SKM-1 treated with dmso at 0.1 percent for 144 hours (cell line): ENCODE results near the gene KCNF1.

Experiments
- DNase-seq: peaks from one replicate; lab custom pipeline; 2025; ENCODE audit not compliant: unreplicated experiment; lab: John Stamatoyannopoulos, UW

The KCNF1 gene

DNA sequence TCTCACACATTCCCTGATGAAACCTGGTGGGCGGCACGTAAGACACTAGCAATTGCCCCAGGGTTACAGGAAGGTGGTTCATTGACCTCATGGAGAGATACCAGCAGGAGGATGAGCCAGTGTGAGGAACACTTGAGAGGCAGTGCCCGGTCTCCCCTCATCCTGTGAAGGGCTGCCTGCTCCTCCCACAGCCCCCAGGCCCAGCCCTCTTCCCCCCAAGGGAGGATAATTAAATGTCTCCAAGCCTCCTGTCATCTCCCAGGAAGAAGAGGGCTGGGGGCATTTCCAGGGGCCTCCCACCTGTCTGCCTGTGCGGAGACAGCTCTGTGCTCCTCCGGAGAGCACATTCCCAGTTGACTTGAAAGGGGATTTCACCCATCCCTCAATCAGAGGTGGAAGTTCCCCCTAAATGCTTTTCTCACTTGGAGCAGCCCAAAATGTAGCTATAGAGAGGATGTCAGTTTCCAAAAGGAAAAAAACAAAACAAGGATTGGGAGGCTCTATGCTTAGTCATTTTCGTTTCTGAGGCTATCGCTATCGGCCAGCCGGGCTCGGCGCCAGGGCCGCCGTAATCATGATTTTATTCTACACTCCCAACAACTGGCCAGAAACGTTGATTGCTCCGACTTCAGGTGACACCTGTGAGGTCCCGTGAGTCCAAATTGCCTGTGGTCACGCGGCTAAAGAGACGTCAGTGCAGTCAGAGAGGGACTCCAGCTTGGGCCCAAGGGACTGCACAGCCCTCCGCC is 7.1 kb downstream of the KCNF1 start:
- no peak for DNase-seq

DNA sequence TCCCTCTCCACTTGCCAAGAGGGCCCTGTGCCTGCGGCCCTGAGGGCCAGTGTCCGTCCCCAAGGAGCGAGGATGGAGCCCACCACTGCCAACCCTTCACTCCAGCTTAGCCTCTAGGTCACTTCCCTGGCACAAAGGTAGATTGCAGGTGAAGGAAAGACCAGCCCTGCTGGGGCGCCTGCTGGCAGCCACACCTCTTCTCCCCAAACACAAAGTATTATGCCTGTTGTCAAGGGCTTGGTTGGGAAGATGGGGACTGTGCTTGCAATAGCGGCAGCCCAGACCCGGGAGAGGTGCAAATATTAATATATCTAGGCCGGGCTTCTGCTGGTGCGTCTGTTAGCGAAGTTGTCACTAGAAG is 7.7 kb downstream of the KCNF1 start:
- DNase-seq, result no peak

DNA sequence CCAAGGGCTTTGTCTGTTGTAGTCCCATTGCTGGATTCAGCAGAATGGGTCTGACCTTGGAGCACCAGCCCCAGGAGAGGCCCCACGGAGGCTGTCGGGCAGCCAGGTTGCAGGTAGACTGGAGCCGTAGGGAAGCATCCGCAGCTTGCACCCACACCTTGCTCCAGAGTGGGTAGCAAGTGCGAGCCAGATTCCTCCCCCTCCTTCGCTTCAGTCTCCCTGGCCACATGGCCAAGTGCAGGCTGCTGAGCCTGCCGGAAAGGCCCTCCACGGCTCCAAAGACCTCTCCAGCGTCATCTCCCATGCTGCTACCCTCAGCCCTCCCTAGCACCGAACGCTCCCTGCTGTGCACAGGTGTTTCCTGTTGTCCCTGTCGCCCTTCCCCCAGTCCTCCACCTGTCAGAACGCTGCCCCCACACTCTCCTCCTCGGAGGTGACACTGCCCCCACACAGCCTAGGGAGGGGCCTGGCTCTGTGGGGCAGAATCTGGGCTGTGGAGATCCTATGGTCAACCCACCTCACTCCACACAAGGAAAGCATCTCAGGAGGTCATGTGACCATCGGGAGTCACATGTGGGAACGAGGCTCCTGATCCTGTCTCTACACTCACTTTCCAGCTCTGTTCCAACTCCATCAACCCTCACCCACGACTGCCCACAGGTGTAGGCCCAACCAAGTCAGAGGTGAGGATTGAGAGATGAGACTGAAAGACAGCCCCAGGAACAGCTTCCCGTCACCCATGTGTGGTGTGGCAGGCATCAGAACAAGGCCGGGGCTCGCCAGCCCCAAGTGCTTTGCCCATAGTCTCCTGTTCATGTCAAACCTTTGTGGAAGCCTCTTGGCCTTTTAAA is 8.3 kb downstream of the KCNF1 start:
- DNase-seq, result no peak

DNA sequence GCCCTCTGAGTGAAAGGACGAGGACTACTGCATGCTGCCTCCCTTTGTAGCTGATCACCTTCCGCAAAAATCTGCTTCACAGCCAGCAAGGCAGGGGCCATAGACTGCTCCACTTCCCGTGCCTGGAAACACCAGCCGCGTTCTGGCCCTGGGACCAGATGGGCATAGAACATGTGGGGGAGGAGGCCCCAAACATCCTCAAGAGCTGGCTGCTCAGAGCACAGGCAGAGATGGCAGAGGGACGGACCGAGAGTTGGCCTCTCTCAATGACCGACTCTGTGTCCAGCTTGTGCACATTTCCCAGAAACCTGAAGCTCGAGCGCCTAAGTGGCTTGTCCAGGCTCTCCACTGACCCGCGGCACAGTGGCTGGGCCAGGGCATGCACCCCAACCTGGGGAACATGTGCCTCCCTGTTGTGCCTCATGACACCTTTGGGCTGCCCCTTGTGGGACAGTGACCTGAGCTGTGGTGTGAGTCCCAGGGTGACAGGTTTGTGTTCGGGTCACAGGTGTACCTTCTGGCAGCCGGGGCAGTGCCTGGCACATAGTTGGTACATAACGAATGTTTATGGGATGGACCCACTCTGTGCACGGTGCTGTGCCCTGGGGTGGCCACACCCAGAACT is 9.1 kb downstream of the KCNF1 start:
- no peak for DNase-seq

DNA sequence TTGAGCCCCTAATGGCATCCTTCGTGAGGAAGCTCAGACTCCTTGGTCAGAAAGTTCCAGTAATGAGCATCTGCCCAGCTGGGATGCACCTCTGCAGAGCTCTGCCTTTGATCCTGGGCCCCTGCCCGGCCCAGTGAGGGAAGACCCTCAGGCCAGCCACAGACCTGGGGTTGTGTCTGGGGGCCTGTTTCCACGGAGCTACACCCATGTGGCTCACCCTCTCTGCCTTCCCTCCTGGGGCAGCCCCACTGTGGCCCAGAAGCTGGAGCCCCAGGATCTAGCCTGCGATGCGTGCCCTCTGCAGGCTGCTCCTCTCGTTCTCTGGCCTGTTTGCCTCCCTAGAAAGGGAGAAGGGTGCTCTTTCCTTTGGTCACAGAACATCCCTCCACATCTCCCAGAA is 9.8 kb downstream of the KCNF1 start:
- no peak for DNase-seq

DNA sequence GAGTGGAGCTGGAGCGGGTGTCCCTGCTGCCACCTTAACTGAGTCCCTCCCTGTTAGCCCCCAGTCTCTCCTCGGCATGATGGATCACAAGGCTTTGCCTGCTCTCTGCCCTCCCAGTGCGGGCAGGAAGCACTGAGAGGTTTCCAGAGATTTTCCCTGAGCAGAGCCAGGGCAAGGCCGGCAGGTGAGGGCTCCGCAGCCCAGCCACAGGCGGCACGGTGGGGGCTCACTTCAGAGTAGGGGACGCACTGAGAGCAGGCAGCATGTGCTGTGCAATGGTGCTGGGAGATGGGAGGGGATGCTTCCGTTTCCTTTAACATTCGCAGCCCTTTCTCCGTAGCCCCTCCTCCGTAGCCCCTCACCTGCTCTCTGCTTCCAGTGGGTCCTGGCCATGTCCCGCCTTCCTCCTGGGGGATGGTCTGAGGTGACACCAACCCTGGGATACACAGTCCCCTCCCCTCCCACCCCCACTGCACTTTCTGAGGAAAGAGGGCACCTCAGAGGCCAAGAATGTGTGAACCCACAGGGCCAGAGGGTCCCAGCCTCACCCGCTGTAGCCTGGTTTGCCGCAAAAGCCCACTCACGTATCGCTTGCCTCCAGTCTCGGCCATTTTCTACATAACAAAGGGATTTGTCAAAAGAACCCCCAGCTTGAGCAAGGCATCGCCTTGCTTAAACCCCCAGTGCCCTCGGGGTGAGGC is 10.7 kb downstream of the KCNF1 start:
- no peak for DNase-seq

DNA sequence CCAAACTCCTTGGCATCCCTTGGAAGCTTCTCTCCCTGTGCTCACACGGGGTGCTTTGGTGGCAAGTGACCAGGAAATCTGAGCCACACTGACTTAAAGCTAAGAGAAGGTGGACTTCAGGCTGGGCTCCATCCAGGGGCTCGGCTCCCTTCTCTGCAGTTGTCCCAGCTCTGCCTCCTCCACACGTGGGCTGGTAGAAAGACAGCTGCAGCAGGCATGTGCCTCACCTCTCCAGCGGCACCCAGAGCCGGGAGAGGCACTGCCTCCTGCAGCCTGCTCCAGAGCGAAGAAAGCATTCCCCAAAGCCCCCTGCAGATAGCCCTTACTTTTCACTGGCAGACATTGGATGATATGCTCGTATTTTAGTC is 11.3 kb downstream of the KCNF1 start:
- no peak for DNase-seq

DNA sequence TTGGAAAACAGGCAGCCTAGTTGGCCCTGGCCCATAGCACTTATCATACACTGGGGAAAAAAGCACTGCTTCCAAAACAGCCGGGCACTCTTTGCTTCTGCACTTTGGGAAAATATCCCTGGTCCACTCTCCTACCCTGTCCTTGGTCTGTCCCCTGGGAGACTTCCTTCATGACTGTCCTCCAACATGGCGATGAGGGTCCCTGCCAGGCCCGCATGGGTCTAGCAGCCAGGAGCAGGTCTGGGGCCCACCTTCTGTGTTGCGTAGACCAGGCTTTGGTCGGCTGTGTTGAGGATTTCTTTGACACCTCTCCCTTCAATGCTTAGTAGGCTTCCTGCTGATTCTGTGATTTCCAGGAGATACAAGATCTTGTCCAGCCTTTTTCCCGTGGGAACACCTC is 12.2 kb downstream of the KCNF1 start:
- no peak for DNase-seq

DNA sequence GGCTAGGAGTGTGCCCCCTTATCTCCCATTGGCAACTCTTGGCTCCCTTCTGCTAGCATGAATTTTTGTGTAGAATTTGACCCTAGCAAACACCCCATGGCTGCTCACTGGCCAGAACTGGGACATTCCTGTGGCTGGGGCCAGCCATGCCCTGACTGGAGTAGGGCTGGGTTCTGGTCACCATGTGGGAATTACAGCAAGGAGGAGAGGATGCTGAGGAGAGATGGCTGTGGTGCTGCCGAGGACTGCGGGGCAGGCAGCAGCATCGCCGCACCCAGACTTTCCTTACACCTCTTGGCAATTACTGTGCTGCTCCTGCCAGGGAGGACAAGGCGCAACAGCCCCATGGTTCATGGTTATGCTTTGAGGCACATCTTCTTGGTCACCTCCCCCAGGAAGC is 12.7 kb downstream of the KCNF1 start:
- DNase-seq, result no peak

DNA sequence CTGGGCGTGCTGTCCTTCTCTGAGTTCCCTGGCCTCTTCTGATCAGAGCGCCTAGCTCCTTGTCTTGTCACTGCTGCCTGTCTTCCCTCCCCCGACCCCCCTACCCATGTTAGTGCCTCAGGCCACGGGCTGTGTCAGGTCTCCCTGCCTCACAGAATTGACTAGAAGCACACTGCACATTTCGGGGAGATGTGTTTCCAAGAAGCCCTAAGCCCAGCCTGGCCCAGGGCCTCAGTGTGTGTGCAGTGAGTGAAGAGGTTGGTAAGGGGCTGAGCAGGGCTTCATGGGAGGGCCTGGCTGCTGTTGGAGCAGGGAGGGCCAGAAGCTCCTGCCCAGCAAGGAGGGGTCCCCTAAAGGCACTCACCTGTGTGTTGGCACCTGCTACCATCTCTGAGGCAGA is 13.1 kb downstream of the KCNF1 start:
- no peak for DNase-seq

DNA sequence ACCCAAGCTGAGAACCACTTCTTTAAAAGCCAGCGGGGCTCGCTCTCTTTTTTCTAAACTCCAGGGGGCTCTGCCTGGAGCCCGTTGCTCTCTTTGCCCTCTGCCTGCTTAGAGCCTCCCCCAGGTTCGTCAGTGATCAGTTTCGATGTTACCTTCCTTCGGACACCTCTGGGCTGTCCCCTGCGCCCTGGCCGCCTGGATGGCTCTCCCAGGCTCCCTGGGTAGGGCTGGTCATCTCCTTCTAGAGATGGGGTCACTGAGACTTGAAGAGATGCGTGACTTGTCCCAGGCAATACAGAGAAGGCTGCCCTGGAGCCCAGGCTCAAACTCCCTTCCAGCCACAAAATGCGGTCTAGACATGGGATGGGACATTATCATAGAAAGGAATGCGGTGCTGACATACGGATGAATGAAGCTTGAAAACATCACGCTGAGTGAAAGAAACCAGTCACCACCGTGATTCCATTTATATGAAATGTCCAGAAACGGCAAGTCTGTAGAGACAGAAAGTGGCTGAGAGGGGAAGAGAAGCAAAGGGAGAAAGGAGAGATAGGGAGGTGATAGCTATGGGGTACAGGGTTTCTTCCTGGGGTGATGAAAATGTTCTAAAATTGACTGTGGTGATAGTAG is 14.6 kb downstream of the KCNF1 start:
- no peak for DNase-seq

DNA sequence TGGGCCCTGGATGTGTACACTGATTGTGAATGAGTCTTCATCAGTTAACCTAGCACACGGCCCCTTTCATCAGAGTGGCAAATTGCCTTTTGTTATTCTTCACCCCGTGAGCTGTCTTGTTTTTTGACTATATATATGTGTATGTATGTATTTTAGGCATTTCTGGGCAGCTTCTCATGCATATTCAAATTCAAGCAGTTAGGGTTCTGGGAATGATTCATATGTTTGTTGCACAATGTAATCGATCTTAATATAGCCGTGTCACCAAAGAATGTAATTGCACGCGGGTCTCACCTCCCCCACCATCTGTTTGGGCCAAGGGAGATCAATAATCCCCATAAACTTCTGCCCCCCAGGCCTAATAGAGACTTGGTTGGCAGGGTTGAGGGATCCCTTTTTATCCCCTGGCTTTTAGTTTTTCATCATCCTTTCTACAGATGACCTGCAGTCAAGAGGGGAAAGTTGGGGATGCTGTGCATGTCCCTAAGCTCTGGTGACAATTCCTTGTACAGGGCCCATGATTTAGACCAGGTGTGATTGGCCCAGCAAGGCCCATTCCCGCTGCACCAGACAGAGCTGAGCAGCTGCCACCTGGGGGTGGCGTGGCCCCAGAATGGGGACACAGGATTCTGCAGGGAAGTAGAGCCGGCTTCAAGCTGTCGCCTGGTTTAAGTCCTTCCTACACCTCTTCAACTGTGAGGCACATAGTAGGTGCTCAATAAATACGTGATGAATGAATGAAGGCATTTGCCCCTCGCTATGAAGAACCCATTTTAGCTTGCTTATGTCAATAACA is 19.2 kb downstream of the KCNF1 start:
- no peak for DNase-seq

DNA sequence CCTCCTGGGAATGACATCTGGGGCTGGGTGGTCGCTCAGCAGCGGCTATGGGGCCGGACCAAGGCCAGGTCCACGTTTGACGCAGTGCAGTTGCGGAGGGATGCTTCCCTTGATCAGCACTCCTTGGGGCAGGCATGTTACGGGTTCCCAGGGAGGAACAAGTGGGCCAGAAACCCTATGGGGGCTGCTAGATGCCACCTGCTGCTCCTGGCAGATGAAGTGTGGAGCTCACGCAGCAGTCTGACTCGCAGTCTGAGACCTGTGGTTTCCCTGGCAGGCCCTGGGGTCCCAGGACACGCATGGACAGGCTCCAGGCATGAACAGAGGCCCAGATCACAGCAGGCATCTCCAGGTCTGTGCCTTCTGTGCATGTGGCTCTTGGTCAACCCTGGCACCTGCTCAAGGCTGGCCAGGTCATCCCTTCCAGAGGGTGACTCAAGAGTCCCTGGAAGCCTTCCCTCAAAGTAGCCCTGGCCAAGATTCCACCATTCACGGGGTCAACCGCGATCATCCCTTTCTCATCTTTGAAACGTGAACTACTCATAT is 20.0 kb downstream of the KCNF1 start:
- DNase-seq, result no peak

DNA sequence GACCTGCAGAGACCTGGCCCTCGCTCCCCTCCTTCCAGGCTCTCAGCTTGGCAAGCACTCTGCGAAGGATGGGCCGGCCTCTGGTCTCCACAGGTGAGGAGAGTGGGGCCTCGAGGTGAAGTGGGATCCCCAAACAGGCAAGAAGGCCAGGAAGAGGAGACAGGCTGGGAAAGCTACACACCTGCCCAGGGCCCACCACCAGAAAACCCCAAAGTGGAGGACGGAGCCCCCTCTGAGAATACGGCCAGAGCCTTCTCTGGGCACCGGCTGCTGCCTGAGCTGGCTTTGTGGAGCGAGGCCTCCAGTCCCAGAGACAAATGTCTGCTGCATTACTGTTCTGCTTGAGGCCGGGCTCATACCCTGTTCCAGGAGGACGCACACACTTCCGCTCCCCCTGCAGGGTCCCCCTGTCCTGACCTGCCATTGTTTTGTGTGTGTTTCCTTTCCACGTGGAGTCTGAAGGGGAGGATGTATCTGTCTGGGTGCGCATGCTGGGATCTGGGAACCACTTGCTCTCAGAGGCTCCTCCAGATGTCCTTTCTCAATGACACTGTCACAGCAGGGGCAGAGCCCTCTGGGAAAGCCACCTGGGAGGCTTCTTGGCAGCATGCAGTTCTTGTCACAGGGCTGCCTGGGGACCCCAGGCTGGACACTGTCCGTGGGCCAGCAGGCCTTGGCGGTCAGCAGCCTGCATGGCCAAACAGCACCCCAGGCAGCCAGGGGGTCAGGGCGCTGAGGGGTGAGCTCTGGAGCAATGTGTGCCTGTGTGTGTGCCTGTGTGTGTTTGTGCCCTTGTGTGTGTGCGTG is 20.8 kb downstream of the KCNF1 start:
- no peak for DNase-seq

DNA sequence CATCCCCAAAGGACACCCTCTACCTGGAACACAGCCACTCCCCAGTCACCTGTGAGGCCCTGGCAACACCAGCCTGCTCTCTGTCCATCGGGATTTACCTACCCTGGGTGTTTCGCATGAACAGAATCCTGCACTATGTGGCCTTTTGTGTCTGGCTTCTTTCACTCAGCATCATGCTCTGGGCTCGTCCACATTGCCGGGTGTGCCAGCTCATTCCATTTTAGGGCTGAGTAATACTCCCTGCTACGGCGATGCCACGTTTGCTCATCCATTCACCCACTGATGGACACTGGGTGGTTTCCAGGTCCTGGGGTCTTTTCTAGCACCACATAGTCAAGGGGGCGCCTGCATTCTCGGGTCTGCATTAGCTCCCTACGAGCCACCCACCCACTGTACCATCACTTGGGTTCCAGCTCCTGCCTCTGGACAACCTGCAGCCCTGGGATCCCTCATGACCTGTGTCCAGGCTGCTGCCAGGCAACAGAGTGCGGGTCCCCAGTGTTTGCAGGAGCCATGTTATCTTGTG is 22.0 kb downstream of the KCNF1 start:
- DNase-seq, result no peak

DNA sequence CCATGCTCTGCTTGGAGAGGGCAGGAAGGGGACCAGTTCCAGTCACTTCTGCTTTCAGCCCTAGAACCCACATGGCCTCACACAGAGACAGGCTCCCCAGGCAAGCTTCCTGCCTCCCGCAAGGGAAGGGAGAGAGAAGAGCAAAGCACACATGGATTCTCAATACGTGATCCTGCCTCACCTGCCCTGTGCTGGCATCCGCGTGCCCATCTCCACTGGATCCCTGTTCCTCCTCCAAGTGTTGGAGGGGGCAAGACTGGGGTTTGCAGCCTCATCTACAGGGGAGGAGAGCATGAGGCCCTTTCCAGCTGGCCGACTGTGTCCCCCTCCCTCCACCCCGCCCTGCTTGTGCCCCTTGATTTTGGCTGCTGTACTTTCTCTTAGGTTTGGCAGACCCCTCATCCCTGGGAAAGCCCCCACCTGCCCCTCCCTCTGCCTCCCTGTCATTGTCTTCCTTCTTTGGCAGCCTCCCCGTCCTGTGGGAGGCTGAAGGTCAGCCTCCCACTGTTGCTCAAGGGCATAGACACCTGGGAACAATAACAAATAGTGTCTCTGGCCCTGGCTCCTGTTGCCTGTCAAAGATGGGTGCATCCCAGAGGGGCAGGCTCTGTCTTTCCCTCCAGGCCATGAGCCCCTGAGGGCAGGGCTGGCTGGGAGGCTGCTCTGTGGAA is 22.7 kb downstream of the KCNF1 start:
- DNase-seq, result no peak

DNA sequence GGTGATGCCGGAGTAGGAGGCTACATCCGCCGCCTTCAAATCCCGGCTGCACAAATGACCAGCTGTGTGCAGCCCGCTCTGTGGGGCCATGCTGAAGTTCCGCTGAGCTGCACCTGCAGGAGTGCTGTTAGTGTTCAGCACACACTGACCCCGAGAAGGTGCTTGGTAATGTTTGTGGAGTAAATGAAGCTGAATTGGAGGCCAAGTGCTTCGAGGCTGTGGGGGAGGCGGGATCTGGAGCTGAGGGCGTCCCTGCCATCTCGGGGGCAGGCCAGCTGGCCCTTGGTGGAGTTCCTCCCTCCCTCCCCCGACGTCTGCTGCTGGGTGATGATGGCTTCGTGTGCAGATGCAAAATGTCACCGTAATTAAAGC is 23.2 kb downstream of the KCNF1 start:
- no peak for DNase-seq

DNA sequence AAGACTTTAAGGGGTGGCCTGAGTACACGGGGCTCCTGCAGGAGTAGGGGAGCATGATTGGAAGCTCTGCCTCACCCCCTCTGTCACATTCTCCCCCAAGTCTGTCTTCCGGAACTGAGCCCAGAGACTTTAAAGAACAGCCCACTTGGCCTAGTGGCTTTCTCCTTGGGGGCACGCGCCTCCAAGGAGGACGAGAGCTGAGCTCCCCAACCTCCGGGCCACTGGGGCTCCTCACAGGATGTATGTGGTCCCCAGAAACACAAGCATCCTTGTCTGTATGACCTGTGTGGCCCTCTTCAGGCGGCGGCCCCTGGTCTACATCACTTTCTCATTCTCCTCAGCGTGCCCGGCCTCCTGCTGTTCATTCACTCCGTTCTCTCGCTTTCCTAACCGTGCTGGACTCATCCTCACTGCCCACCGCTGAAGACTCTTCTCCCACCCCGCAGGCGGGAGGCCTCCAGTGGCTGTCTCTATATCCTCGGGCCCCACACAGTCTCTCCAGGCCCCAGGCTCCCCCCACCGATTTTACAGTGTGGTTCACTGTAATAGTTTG is 23.7 kb downstream of the KCNF1 start:
- DNase-seq, result no peak
